ENCODE measurements around the gene DIAPH3. TPM values are rescaled to one million over a fixed set of nuclear protein-coding genes. Genes with fewer than 3 reads are reported as not detected.

DIAPH3 gene
- polyA plus RNA-seq, 1 of the 3 experiments (the other 2 are of a cell fraction) = 5.4 TPM

DNA sequence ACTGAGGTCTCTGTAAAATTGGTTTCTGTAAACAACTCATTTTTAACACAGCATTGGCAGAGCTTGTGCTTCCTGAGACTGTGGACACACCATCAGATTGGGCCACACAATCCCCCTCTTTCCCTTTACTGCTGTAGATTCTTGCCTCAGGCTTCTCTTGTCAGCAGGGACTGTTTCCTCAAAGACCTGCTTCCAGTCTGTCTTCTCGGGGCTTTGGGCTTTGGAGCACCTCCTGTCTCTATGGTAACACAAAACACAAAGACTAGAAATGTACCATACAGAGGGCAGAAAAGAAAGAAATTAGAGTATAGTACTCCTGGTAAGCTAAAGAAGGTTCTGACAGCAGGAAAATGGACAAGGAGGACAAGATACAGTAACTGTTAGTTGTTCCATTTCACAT lies 484.5 kb downstream of the DIAPH3 start:
- Histone ChIP-seq H3K9me3 (no peaks in the 10 kb centered on the region), H3K27me3 (ENCODE audit: insufficient read depth) (no peaks in the 10 kb centered on the region), H4K20me1 (ENCODE audit: insufficient read depth) (no peaks in the 10 kb centered on the region), H3K36me3 (replicated peaks in 1 of 2; ENCODE audit: control insufficient read depth in 1 of 2, insufficient read depth in 2 of 2, low read length in 1 of 2) (no peaks in the 10 kb centered on the region), H3K4me3 (ENCODE audit: low read depth in 2 of 2, low read length in 1 of 2) (no peak overlapping the region), H2AFZ (ENCODE audit: low read depth) (no peak overlapping the region), H3K27ac (ENCODE audit: low read depth in 2 of 2, low read length in 1 of 2) (peak overlapping the region in 1 of 2 experiments; percentile 72; a peak in 2 of 4 replicates), H3K9me2 (no peaks in the 10 kb centered on the region), H3K9ac (no peak overlapping the region), H3K4me2 (no peak overlapping the region), H3F3A (replicated peaks; ENCODE audit: insufficient read depth) (no peaks in the 10 kb centered on the region), H3K4me1 (ENCODE audit: control insufficient read depth in 1 of 2, insufficient read depth in 2 of 2, low read depth in 1 of 2, low read length in 1 of 2) (peaks cover 7 to 29% of the 10 kb centered on the region in 2 experiments; a peak in 3 of 4 replicates), H3K79me2 (ENCODE audit: insufficient read depth) (no peaks in the 10 kb centered on the region)
- ChIA-PET CTCF (interaction anchor here (0.7 to 5.6 kb wide), 21 partner anchors 12 to 1060 kb away, joined by 3 to 60 read pairs (median 4); no protein-coding TSS in a partner anchor), POLR2A (no interaction called here)
- 53% methylated on average over 1 of the region's 1 CpG for WGBS (ENCODE audit: low lambda C conversion rate)
- peak; percentile 30 for DNase-seq
- TF ChIP-seq EZH2phosphoT487 (IDR thresholded peaks at IDR 0.05; ENCODE audit: borderline replicate concordance, low read depth) (no peak), RCOR1 (IDR thresholded peaks at IDR 0.05; ENCODE audit: low read length) (no peak), NFIC (IDR thresholded peaks at IDR 0.05; ENCODE audit: borderline replicate concordance) (no peak), FOXJ3 (CRISPR knock-in tag; IDR thresholded peaks at IDR 0.05) (no peak), POLR2AphosphoS5 (IDR thresholded peaks at IDR 0.05; ENCODE audit: low read depth, low read length) (no peak), MXI1 (IDR thresholded peaks at IDR 0.05; ENCODE audit: low read depth, low read length) (no peak), GATA2 (CRISPR knock-in tag; IDR thresholded peaks at IDR 0.05) (no peak), FOSL2 (IDR thresholded peaks at IDR 0.05; ENCODE audit: borderline replicate concordance, low read depth) (no peak), MEF2A (IDR thresholded peaks at IDR 0.05; ENCODE audit: borderline replicate concordance, low read depth) (no peak), RAD21 (IDR thresholded peaks at IDR 0.05; ENCODE audit: low read length) (no peak), SMC3 (IDR thresholded peaks at IDR 0.05; ENCODE audit: low read depth, low read length) (no peak), RXRA (IDR thresholded peaks at IDR 0.05; ENCODE audit: borderline replicate concordance, low read depth) (no peak), JUND (IDR thresholded peaks at IDR 0.05) (no peak)
- TF ChIP-seq, protein P1, sequence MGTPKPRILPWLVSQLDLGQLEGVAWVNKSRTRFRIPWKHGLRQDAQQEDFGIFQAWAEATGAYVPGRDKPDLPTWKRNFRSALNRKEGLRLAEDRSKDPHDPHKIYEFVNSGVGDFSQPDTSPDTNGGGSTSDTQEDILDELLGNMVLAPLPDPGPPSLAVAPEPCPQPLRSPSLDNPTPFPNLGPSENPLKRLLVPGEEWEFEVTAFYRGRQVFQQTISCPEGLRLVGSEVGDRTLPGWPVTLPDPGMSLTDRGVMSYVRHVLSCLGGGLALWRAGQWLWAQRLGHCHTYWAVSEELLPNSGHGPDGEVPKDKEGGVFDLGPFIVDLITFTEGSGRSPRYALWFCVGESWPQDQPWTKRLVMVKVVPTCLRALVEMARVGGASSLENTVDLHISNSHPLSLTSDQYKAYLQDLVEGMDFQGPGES (IDR thresholded peaks at IDR 0.05; ENCODE audit: low read depth, low read length) = no peak
- TF ChIP-seq, protein P2, sequence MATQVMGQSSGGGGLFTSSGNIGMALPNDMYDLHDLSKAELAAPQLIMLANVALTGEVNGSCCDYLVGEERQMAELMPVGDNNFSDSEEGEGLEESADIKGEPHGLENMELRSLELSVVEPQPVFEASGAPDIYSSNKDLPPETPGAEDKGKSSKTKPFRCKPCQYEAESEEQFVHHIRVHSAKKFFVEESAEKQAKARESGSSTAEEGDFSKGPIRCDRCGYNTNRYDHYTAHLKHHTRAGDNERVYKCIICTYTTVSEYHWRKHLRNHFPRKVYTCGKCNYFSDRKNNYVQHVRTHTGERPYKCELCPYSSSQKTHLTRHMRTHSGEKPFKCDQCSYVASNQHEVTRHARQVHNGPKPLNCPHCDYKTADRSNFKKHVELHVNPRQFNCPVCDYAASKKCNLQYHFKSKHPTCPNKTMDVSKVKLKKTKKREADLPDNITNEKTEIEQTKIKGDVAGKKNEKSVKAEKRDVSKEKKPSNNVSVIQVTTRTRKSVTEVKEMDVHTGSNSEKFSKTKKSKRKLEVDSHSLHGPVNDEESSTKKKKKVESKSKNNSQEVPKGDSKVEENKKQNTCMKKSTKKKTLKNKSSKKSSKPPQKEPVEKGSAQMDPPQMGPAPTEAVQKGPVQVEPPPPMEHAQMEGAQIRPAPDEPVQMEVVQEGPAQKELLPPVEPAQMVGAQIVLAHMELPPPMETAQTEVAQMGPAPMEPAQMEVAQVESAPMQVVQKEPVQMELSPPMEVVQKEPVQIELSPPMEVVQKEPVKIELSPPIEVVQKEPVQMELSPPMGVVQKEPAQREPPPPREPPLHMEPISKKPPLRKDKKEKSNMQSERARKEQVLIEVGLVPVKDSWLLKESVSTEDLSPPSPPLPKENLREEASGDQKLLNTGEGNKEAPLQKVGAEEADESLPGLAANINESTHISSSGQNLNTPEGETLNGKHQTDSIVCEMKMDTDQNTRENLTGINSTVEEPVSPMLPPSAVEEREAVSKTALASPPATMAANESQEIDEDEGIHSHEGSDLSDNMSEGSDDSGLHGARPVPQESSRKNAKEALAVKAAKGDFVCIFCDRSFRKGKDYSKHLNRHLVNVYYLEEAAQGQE (IDR thresholded peaks at IDR 0.05; ENCODE audit: low read depth, low read length) = no peak

Data from SK-N-SH (cell line).